ENCODE measurements around the gene CRYGS.
"Not testable (repeated sequence)": the region's sequence is repeated elsewhere in the genome, so short reads cannot be mapped to it uniquely, and the experiment has no call there.

The CRYGS gene

GRCh38 chr3:186588632-186589031 lies 44.5 kb upstream of the CRYGS start:
- Histone ChIP-seq H3K4me2 (ENCODE audit: low read depth, low read length) (no peak overlapping the region), H3K4me3 (ENCODE audit: low read length) (no peak overlapping the region), H2AFZ (ENCODE audit: low read length) (no peak overlapping the region), H3K9me2 (replicated peaks; ENCODE audit: insufficient read depth, low read length) (no peaks in the 10 kb centered on the region), H3F3A (ENCODE audit: insufficient read depth, low read length) (no peaks in the 10 kb centered on the region), H3K27me3 (replicated peaks; ENCODE audit: insufficient read depth, low read length) (no peaks in the 10 kb centered on the region), H4K20me1 (ENCODE audit: insufficient read depth, low read length) (no peaks in the 10 kb centered on the region), H3K36me3 (replicated peaks; ENCODE audit: insufficient read depth, low read length) (peaks cover 12% of the 10 kb centered on the region; the same call in 1 of the 2 replicates), H3K9ac (ENCODE audit: low read length) (no peak overlapping the region), H3K4me1 (ENCODE audit: low read length) (no peaks in the 10 kb centered on the region), H3K27ac (ENCODE audit: low read length) (no peak overlapping the region), H3K9me3 (replicated peaks; ENCODE audit: insufficient read depth, low read length) (no peaks in the 10 kb centered on the region), H3K79me2 (ENCODE audit: low read length) (no peaks in the 10 kb centered on the region)
- no peak for TF ChIP-seq EZH2phosphoT487 (IDR thresholded peaks at IDR 0.05; ENCODE audit: low read length)
- TF ChIP-seq EZH2 (optimal IDR thresholded peaks at IDR 0.05; ENCODE audit: low read depth, low read length): no peak
- TF ChIP-seq CTCF (IDR thresholded peaks at IDR 0.05; ENCODE audit: low read length): no peak
- no peak for DNase-seq

GRCh38 chr3:186587183-186587582 lies 43.0 kb upstream of the CRYGS start:
- Histone ChIP-seq H3K27ac (ENCODE audit: low read length) (no peak overlapping the region), H3F3A (ENCODE audit: insufficient read depth, low read length) (no peaks in the 10 kb centered on the region)
- TF ChIP-seq EZH2phosphoT487 (IDR thresholded peaks at IDR 0.05; ENCODE audit: low read length) (no peak), CTCF (IDR thresholded peaks at IDR 0.05; ENCODE audit: low read length) (no peak), EZH2 (optimal IDR thresholded peaks at IDR 0.05; ENCODE audit: low read depth, low read length) (no peak)

GRCh38 chr3:186586245-186586644 lies 42.1 kb upstream of the CRYGS start:
- H3K27me3 ChIP-seq (replicated peaks; ENCODE audit: insufficient read depth, low read length); H3K9me2 ChIP-seq (replicated peaks; ENCODE audit: insufficient read depth, low read length); H3F3A ChIP-seq (ENCODE audit: insufficient read depth, low read length); H4K20me1 ChIP-seq (ENCODE audit: insufficient read depth, low read length); DNase-seq; H3K4me3 ChIP-seq (ENCODE audit: low read length); H3K9ac ChIP-seq (ENCODE audit: low read length); H3K4me2 ChIP-seq (ENCODE audit: low read depth, low read length); H3K9me3 ChIP-seq (replicated peaks; ENCODE audit: insufficient read depth, low read length); H3K79me2 ChIP-seq (ENCODE audit: low read length); H2AFZ ChIP-seq (ENCODE audit: low read length); H3K4me1 ChIP-seq (ENCODE audit: low read length); H3K27ac ChIP-seq (ENCODE audit: low read length): not testable (repeated sequence)
- peaks cover 19% of the 10 kb centered on the region; the same call in 1 of the 2 replicates for H3K36me3 ChIP-seq (replicated peaks; ENCODE audit: insufficient read depth, low read length)

More at GRCh38 chr3:186587183-186587582, 43.0 kb upstream of the CRYGS start:
- no peaks in the 10 kb centered on the region for H3K27me3 ChIP-seq (replicated peaks; ENCODE audit: insufficient read depth, low read length)
- H3K4me3 ChIP-seq (ENCODE audit: low read length): no peak overlapping the region
- DNase-seq: no peak
- H3K9ac ChIP-seq (ENCODE audit: low read length): no peak overlapping the region
- H2AFZ ChIP-seq (ENCODE audit: low read length): no peak overlapping the region
- no peaks in the 10 kb centered on the region for H3K9me3 ChIP-seq (replicated peaks; ENCODE audit: insufficient read depth, low read length)
- no peaks in the 10 kb centered on the region for H3K4me1 ChIP-seq (ENCODE audit: low read length)
- no peaks in the 10 kb centered on the region for H3K9me2 ChIP-seq (replicated peaks; ENCODE audit: insufficient read depth, low read length)
- peaks cover 15% of the 10 kb centered on the region; the same call in 1 of the 2 replicates for H3K36me3 ChIP-seq (replicated peaks; ENCODE audit: insufficient read depth, low read length)
- no peaks in the 10 kb centered on the region for H4K20me1 ChIP-seq (ENCODE audit: insufficient read depth, low read length)
- H3K79me2 ChIP-seq (ENCODE audit: low read length): no peaks in the 10 kb centered on the region
- H3K4me2 ChIP-seq (ENCODE audit: low read depth, low read length): no peak overlapping the region

- H3K4me3 ChIP-seq (ENCODE audit: low read length): no peak overlapping the region
- no peaks in the 10 kb centered on the region for H3F3A ChIP-seq (ENCODE audit: insufficient read depth, low read length)
- peaks cover 22% of the 10 kb centered on the region for H3K36me3 ChIP-seq (replicated peaks; ENCODE audit: insufficient read depth, low read length)
- no peak for TF ChIP-seq CTCF (IDR thresholded peaks at IDR 0.05; ENCODE audit: low read length)
- no peak for TF ChIP-seq EZH2phosphoT487 (IDR thresholded peaks at IDR 0.05; ENCODE audit: low read length)
- no peak for TF ChIP-seq EZH2 (optimal IDR thresholded peaks at IDR 0.05; ENCODE audit: low read depth, low read length)
- no peak overlapping the region for H2AFZ ChIP-seq (ENCODE audit: low read length)
- H3K27me3 ChIP-seq (replicated peaks; ENCODE audit: insufficient read depth, low read length): no peaks in the 10 kb centered on the region
- H3K4me1 ChIP-seq (ENCODE audit: low read length): no peaks in the 10 kb centered on the region
- no peak overlapping the region for H3K27ac ChIP-seq (ENCODE audit: low read length)
- H3K4me2 ChIP-seq (ENCODE audit: low read depth, low read length): no peak overlapping the region
- H3K79me2 ChIP-seq (ENCODE audit: low read length): no peaks in the 10 kb centered on the region
- no peak overlapping the region for H3K9ac ChIP-seq (ENCODE audit: low read length)
- H4K20me1 ChIP-seq (ENCODE audit: insufficient read depth, low read length): no peaks in the 10 kb centered on the region
- no peaks in the 10 kb centered on the region for H3K9me2 ChIP-seq (replicated peaks; ENCODE audit: insufficient read depth, low read length)
- H3K9me3 ChIP-seq (replicated peaks; ENCODE audit: insufficient read depth, low read length): no peaks in the 10 kb centered on the region
- DNase-seq: no peak
Measured at GRCh38 chr3:186583831-186584230, 39.7 kb upstream of the CRYGS start.

All from MM.1S (cell line).